WTC11 (cell line): ENCODE results near the gene ERC1. TPM values are rescaled to one million over a fixed set of nuclear protein-coding genes. Genes with fewer than 3 reads are reported as not detected.

Source experiments
- ATAC-seq: fragments of 200-7000 bp; cut with Tn5 transposase; 2 replicates; pipeline ENCODE4 v1.10.0; 2021; ENCODE audit warnings: mild to moderate bottlenecking, moderate library complexity
- CTCF ChIA-PET: fragments of 300-600 bp; sonication (Branson Sonifier 250); formaldehyde crosslinking; loops from one replicate; lab custom pipeline; 2021; ENCODE audit warnings: antibody characterized with exemption; lab: Charles Lee
- POLR2A ChIA-PET: fragments of 350-600 bp; sonication (Branson Sonifier 250); formaldehyde crosslinking; loops from one replicate; lab custom pipeline; 2021; ENCODE audit warnings: antibody characterized with exemption; lab: Charles Lee
- DNase-seq: peaks from one replicate; pipeline ENCODE4 v3.0.0; 2021; ENCODE audit warnings: low spot score
- H3K27ac Mint-ChIP-seq: 2 replicates; pipeline ENCODE4 v1.8.0; 2021; ENCODE audit warnings: mixed read lengths
- H3K27me3 Mint-ChIP-seq: 2 replicates; pipeline ENCODE4 v1.8.0; 2021; ENCODE audit warnings: low read depth, mild to moderate bottlenecking, moderate library complexity, mixed read lengths
- H3K36me3 Mint-ChIP-seq: 2 replicates; pipeline ENCODE4 v1.8.0; 2021; ENCODE audit warnings: mixed read lengths
- H3K4me1 Mint-ChIP-seq: 2 replicates; pipeline ENCODE4 v1.8.0; 2022; ENCODE audit warnings: mixed read lengths
- H3K4me3 Mint-ChIP-seq: 2 replicates; pipeline ENCODE4 v1.8.0; 2021; ENCODE audit warnings: mild to moderate bottlenecking, moderate library complexity, mixed read lengths
- H3K9me3 Mint-ChIP-seq: 2 replicates; pipeline ENCODE4 v1.8.0; 2021; ENCODE audit warnings: mixed read lengths
- AR ChIP-seq: fragments of 250-450 bp; sonication (Bioruptor Pico); IDR thresholded peaks from 2 replicates; pipeline ENCODE4 v1.9.0; 2021; ENCODE audit warnings: mild to moderate bottlenecking
- ARID4B ChIP-seq: sonication (generic); formaldehyde crosslinking; IDR thresholded peaks from 2 replicates; pipeline ENCODE4 v1.8.0; 2023; ENCODE audit warnings: missing genetic modification reagents, mild to moderate bottlenecking, borderline replicate concordance
- E2F1 ChIP-seq: sonication (generic); formaldehyde crosslinking; IDR thresholded peaks from 2 replicates; pipeline ENCODE4 v1.8.0; 2022; ENCODE audit warnings: mild to moderate bottlenecking, missing genetic modification reagents
- ESRRA ChIP-seq: sonication (generic); formaldehyde crosslinking; IDR thresholded peaks from 2 replicates; pipeline ENCODE4 v1.8.1; 2022; ENCODE audit warnings: mild to moderate bottlenecking, missing genetic modification reagents, borderline replicate concordance
- ETV6 ChIP-seq: sonication (generic); formaldehyde crosslinking; IDR thresholded peaks from 2 replicates; pipeline ENCODE4 v1.8.1; 2022; ENCODE audit warnings: mild to moderate bottlenecking, missing genetic modification reagents
- FOXP1 ChIP-seq: sonication (generic); formaldehyde crosslinking; IDR thresholded peaks from 2 replicates; pipeline ENCODE4 v1.8.0; 2022; ENCODE audit warnings: missing genetic modification reagents, mild to moderate bottlenecking, moderate library complexity, borderline replicate concordance
- IRF1 ChIP-seq: sonication (generic); formaldehyde crosslinking; IDR thresholded peaks from 2 replicates; pipeline ENCODE4 v1.8.0; 2023; ENCODE audit warnings: missing genetic modification reagents
- IRF2 ChIP-seq: sonication (generic); formaldehyde crosslinking; IDR thresholded peaks from 2 replicates; pipeline ENCODE4 v1.8.0; 2022; ENCODE audit warnings: low read depth, missing genetic modification reagents, borderline replicate concordance
- MYBL2 ChIP-seq: sonication (generic); formaldehyde crosslinking; IDR thresholded peaks from 2 replicates; pipeline ENCODE4 v1.8.1; 2023; ENCODE audit warnings: mild to moderate bottlenecking, moderate library complexity, missing genetic modification reagents
- NFE2L1 ChIP-seq: sonication (generic); formaldehyde crosslinking; IDR thresholded peaks from 2 replicates; pipeline ENCODE4 v1.8.1; 2023; ENCODE audit warnings: missing genetic modification reagents
- NFYB ChIP-seq: sonication (generic); formaldehyde crosslinking; conservative IDR thresholded peaks from 2 replicates; pipeline ENCODE4 v1.8.0; 2022; ENCODE audit warnings: low read depth, missing genetic modification reagents
- NR1H2 ChIP-seq: sonication (generic); formaldehyde crosslinking; IDR thresholded peaks from 2 replicates; pipeline ENCODE4 v1.9.0; 2021; ENCODE audit warnings: mild to moderate bottlenecking, moderate library complexity, missing genetic modification reagents
- NR3C1 ChIP-seq: sonication (generic); formaldehyde crosslinking; conservative IDR thresholded peaks from 2 replicates; pipeline ENCODE4 v1.8.1; 2023; ENCODE audit warnings: low read depth, mild to moderate bottlenecking, missing genetic modification reagents
- OVOL2 ChIP-seq: fragments of 250-450 bp; sonication (Bioruptor Pico); IDR thresholded peaks from 2 replicates; pipeline ENCODE4 v1.9.0; 2021; ENCODE audit warnings: mild to moderate bottlenecking, borderline replicate concordance
- SMAD4 ChIP-seq: sonication (generic); formaldehyde crosslinking; IDR thresholded peaks from 2 replicates; pipeline ENCODE4 v1.8.0; 2022; ENCODE audit warnings: mild to moderate bottlenecking, missing genetic modification reagents
- USF2 ChIP-seq: sonication (generic); formaldehyde crosslinking; IDR thresholded peaks from 2 replicates; pipeline ENCODE4 v1.8.1; 2023; ENCODE audit warnings: mild to moderate bottlenecking, missing genetic modification reagents, moderate library complexity
- ZBTB43 ChIP-seq: sonication (generic); formaldehyde crosslinking; IDR thresholded peaks from 2 replicates; pipeline ENCODE4 v1.8.1; 2023; ENCODE audit warnings: mild to moderate bottlenecking, missing genetic modification reagents
- ZNF138 ChIP-seq: sonication (generic); formaldehyde crosslinking; conservative IDR thresholded peaks from 2 replicates; pipeline ENCODE4 v1.8.1; 2022; ENCODE audit warnings: mild to moderate bottlenecking, moderate library complexity, missing genetic modification reagents
- total RNA-seq: library from RNA; stranded (reverse); gene quantifications from 3 replicates; pipeline ENCODE4 v1.2.3, GENCODE V29; 2021
- TF ChIP-seq, protein P1 (sequence below): sonication (generic); formaldehyde crosslinking; IDR thresholded peaks from 2 replicates; pipeline ENCODE4 v1.8.0; 2022; ENCODE audit warnings: mild to moderate bottlenecking, missing genetic modification reagents
- TF ChIP-seq, protein P2 (sequence below): sonication (generic); formaldehyde crosslinking; IDR thresholded peaks from 2 replicates; pipeline ENCODE4 v1.8.1; 2022; ENCODE audit warnings: mild to moderate bottlenecking, moderate library complexity, missing genetic modification reagents

The ERC1 gene
- total RNA-seq, 1 experiment from 2014 or later: 47.5 TPM

DNA sequence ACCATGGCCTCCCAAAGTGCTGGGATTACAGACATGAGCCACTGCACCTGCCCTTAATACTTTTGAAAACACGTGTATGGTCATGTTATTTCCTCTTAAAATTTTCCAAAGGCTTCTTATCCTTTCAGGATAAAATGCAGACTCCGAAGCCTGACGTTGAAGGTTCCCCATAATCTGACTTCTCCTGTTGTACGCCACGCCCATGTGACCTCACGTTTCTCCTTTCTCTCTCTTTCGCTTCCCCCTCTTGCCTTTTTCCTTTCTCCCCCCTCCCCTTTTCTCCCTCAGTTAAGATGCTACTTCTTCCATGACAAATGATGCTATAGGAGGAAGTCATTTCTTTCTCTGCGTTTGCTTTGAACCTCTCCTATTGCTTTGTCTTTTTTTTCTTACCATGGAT is 337.4 kb downstream of the ERC1 start (continued):
- TF ChIP-seq AR (no peak), E2F1 (CRISPR knock-in tag) (no peak), NR3C1 (CRISPR knock-in tag) (no peak), ZNF138 (CRISPR knock-in tag) (no peak), NFYB (CRISPR knock-in tag) (no peak), SMAD4 (no peak), FOXP1 (CRISPR knock-in tag) (no peak), MYBL2 (CRISPR knock-in tag) (no peak), ETV6 (CRISPR knock-in tag) (no peak), ARID4B (CRISPR knock-in tag) (no peak), NR1H2 (no peak), NFE2L1 (no peak)
- TF ChIP-seq, protein P1, sequence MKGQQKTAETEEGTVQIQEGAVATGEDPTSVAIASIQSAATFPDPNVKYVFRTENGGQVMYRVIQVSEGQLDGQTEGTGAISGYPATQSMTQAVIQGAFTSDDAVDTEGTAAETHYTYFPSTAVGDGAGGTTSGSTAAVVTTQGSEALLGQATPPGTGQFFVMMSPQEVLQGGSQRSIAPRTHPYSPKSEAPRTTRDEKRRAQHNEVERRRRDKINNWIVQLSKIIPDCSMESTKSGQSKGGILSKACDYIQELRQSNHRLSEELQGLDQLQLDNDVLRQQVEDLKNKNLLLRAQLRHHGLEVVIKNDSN (CRISPR knock-in tag): no peak
- TF ChIP-seq, protein P2, sequence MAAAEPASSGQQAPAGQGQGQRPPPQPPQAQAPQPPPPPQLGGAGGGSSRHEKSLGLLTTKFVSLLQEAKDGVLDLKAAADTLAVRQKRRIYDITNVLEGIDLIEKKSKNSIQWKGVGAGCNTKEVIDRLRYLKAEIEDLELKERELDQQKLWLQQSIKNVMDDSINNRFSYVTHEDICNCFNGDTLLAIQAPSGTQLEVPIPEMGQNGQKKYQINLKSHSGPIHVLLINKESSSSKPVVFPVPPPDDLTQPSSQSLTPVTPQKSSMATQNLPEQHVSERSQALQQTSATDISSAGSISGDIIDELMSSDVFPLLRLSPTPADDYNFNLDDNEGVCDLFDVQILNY: no peak
- TF ChIP-seq, all 79 proteins: peak for 0

DNA sequence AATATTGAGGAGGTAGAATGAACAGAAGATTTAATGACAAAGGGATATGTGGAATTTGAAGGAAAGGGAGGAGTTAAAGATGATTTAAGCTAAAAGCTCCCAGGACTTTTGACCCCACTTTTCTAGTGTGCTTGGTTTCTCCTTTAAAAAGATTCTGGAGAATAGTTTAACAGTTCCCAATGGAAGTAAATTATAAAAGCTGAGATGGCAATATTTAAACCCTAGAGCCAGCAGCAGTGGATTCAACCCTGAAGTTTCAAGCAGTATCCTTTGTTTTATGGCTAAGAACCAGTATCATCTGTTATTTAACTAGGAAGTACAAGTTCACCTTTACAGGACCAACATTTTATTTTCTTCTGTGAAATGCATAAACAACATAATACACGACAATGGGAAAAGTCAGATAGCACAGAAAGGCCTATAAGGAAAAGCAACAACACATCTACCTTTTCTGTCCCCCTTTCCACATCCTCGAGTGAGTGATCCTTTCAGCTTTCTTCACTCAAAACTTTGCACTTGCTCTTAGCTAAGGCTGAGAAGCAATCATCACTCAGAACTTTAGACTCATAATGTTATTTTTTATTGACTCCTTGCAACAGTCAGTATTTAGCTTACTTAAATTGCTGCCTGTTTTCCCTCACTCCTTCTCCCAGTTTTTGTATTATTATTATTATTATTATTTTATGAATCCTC is 338.9 kb downstream of the ERC1 start:
- H3K4me3 Mint-ChIP-seq: no peak overlapping the region
- H3K4me1 Mint-ChIP-seq: no peaks in the 10 kb centered on the region
- DNase-seq (no peak), ATAC-seq (no peak)
- H3K27ac Mint-ChIP-seq: no peak overlapping the region
- no peaks in the 10 kb centered on the region for H3K36me3 Mint-ChIP-seq
- no peaks in the 10 kb centered on the region for H3K27me3 Mint-ChIP-seq
- ChIA-PET POLR2A (no interaction called here), CTCF (interaction anchor here (1.1 kb wide), 1 partner anchor 253 kb away, joined by 3 read pairs; no protein-coding TSS in a partner anchor)
- no peaks in the 10 kb centered on the region for H3K9me3 Mint-ChIP-seq
- TF ChIP-seq USF2 (CRISPR knock-in tag): no peak
- TF ChIP-seq ETV6 (CRISPR knock-in tag): no peak
- TF ChIP-seq IRF1 (CRISPR knock-in tag): no peak
- TF ChIP-seq, protein P2: no peak
- no peak for TF ChIP-seq OVOL2 (CRISPR knock-in tag)
- no peak for TF ChIP-seq IRF2 (CRISPR knock-in tag)
- TF ChIP-seq, protein P1 (CRISPR knock-in tag): no peak
- no peak for TF ChIP-seq ZBTB43
- TF ChIP-seq ESRRA (CRISPR knock-in tag): no peak
